Measurements from ENCODE around the gene STAT1. TPM values are rescaled to one million over a fixed set of nuclear protein-coding genes. Genes with fewer than 3 reads are reported as not detected.

The STAT1 gene
- total RNA-seq, 2 experiments from 2014 or later: 56.6 to 57.8 TPM

GRCh38 chr2:190942697-190943096 lies 71.3 kb downstream of the STAT1 start:
- POLR2A ChIA-PET: no interaction called here

GRCh38 chr2:190941571-190941970 lies 72.4 kb downstream of the STAT1 start:
- no peak for ATAC-seq (ENCODE audit: poor library complexity)
- Mint-ChIP-seq H3K27ac (no peak overlapping the region), H3K27me3 (no peaks in the 10 kb centered on the region), H3K4me1 (ENCODE audit: low read depth) (peaks cover 21% of the 10 kb centered on the region), H3K4me3 (no peak overlapping the region), H3K9me3 (no peaks in the 10 kb centered on the region), H3K36me3 (ENCODE audit: low read depth) (peaks cover 4% of the 10 kb centered on the region)
- Histone ChIP-seq H3K4me3 (ENCODE audit: low read length) (no peak overlapping the region), H3K27me3 (ENCODE audit: control insufficient read depth in 1 of 2, insufficient read depth in 2 of 2, low read length in 2 of 2) (no peaks in the 10 kb centered on the region), H3K4me1 (ENCODE audit: insufficient read depth, low read length) (no peaks in the 10 kb centered on the region), H3K9me3 (ENCODE audit: control insufficient read depth in 1 of 2, insufficient read depth in 1 of 2, low read length in 2 of 2) (no peaks in the 10 kb centered on the region), H3K36me3 (ENCODE audit: insufficient read depth, low read length) (peaks cover 4% of the 10 kb centered on the region), H3K27ac (ENCODE audit: low read depth in 1 of 2, low read length in 2 of 2) (no peak overlapping the region)
- TF ChIP-seq CTCF (IDR thresholded peaks at IDR 0.05): no peak
- ChIA-PET POLR2A (interaction anchor here (0.8 kb wide), 1 partner anchor 60 kb away, joined by 3 read pairs; the partner anchor contains the start of gene GLS), CTCF (no interaction called here)
- intact Hi-C loops (cut with DNase I, micrococcal nuclease): no loop called here
- no peak for DNase-seq

More at GRCh38 chr2:190942697-190943096, 71.3 kb downstream of the STAT1 start:
- no peak for TF ChIP-seq CTCF (IDR thresholded peaks at IDR 0.05)
- no peaks in the 10 kb centered on the region for H3K9me3 Mint-ChIP-seq
- Histone ChIP-seq H3K9me3 (ENCODE audit: control insufficient read depth in 1 of 2, insufficient read depth in 1 of 2, low read length in 2 of 2) (no peaks in the 10 kb centered on the region), H3K4me3 (ENCODE audit: low read length) (no peak overlapping the region), H3K36me3 (ENCODE audit: insufficient read depth, low read length) (no peaks in the 10 kb centered on the region), H3K27ac (ENCODE audit: low read depth in 1 of 2, low read length in 2 of 2) (no peak overlapping the region), H3K27me3 (ENCODE audit: control insufficient read depth in 1 of 2, insufficient read depth in 2 of 2, low read length in 2 of 2) (no peaks in the 10 kb centered on the region), H3K4me1 (ENCODE audit: insufficient read depth, low read length) (peaks cover 5% of the 10 kb centered on the region)
- H3K27me3 Mint-ChIP-seq: no peaks in the 10 kb centered on the region
- intact Hi-C loops (cut with DNase I, micrococcal nuclease): no loop called here
- H3K36me3 Mint-ChIP-seq (ENCODE audit: low read depth): no peaks in the 10 kb centered on the region
- peaks cover 26% of the 10 kb centered on the region for H3K4me1 Mint-ChIP-seq (ENCODE audit: low read depth)
- CTCF ChIA-PET: no interaction called here
- DNase-seq (no peak), ATAC-seq (ENCODE audit: poor library complexity) (no peak)
- no peak overlapping the region for H3K4me3 Mint-ChIP-seq
- H3K27ac Mint-ChIP-seq: no peak overlapping the region

- CTCF ChIA-PET: no interaction called here
- Mint-ChIP-seq H3K27me3 (no peaks in the 10 kb centered on the region), H3K4me3 (no peak overlapping the region), H3K4me1 (ENCODE audit: low read depth) (peaks cover 25% of the 10 kb centered on the region), H3K27ac (no peak overlapping the region), H3K9me3 (no peaks in the 10 kb centered on the region), H3K36me3 (ENCODE audit: low read depth) (peaks cover 13% of the 10 kb centered on the region)
- intact Hi-C loops (cut with DNase I, micrococcal nuclease): no loop called here
- no peak for ATAC-seq (ENCODE audit: poor library complexity)
- Histone ChIP-seq H3K4me1 (ENCODE audit: insufficient read depth, low read length) (no peaks in the 10 kb centered on the region), H3K27ac (ENCODE audit: low read depth in 1 of 2, low read length in 2 of 2) (no peak overlapping the region), H3K9me3 (ENCODE audit: control insufficient read depth in 1 of 2, insufficient read depth in 1 of 2, low read length in 2 of 2) (no peaks in the 10 kb centered on the region), H3K4me3 (ENCODE audit: low read length) (no peak overlapping the region), H3K27me3 (ENCODE audit: control insufficient read depth in 1 of 2, insufficient read depth in 2 of 2, low read length in 2 of 2) (no peaks in the 10 kb centered on the region), H3K36me3 (ENCODE audit: insufficient read depth, low read length) (peaks cover 8% of the 10 kb centered on the region)
- DNase-seq: no peak
- TF ChIP-seq CTCF (IDR thresholded peaks at IDR 0.05): no peak
- POLR2A ChIA-PET: no interaction called here
Observed at GRCh38 chr2:190940454-190940853, 73.5 kb downstream of the STAT1 start.

All from CD4-positive, alpha-beta T cell (primary cell).